HG02763 (cell line): ENCODE data around the gene FBXW11.

Source experiments
- ATAC-seq: cut with Tn5 transposase; IDR thresholded peaks from one replicate; pipeline ENCODE4 v1.9.1; 2021; ENCODE audit warnings: mild to moderate bottlenecking, moderate library complexity; ENCODE audit not compliant: unreplicated experiment

FBXW11 gene

GRCh38 chr5:171813813-171814490 lies 192.5 kb downstream of the FBXW11 start:
- no peak for ATAC-seq

DNA sequence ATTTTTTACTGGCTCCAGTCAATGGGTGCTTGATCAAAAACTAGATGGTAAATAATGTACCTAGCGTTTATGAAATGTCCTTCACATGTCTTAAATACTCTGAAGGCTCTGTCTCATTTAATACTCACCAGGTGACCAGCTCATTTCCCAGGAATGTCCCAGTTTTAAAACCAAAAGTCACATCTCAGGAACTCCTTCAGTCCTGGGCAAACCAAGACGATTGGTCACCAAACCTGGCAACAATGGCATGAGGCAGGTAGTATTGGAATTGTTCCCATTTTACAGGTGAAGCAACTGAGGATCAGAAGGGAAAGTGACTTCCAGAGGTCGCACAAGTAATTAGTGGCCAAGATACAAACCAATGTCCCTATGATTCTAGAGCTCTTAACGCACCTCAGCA lies 193.2 kb downstream of the FBXW11 start:
- ATAC-seq = no peak
